Glomerular visceral epithelial cell (primary cell): ENCODE results near the gene RBM4B.

ENCODE experiments used
- DNase-seq: peaks from one replicate; pipeline ENCODE4 v3.0.0-alpha.2; 2016; ENCODE audit errors: extremely low spot score

The RBM4B gene

GRCh38 chr11:66707486-66707885, 29.8 kb upstream of the RBM4B start:
- DNase-seq = no peak

DNA sequence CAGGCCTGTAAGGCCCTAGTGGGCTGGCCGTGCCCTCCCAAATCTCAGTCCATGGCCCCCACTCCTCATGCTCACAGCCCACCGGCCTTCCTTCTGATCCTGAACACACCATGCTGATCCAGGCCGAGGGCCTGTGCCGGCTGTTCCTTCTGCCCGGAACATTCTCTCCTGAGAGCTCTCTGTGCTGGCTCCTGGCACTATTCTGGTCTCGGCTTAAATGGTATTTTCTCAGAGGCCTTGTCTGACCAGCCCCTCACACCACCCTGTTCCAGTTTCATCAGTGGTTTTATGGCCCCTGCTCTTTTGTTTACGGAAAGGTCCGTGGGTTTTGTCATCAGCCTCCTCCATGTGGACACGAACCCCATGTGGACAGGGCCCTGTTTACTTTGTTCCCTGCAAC, 29.3 kb upstream of the RBM4B start:
- DNase-seq = no peak

DNA sequence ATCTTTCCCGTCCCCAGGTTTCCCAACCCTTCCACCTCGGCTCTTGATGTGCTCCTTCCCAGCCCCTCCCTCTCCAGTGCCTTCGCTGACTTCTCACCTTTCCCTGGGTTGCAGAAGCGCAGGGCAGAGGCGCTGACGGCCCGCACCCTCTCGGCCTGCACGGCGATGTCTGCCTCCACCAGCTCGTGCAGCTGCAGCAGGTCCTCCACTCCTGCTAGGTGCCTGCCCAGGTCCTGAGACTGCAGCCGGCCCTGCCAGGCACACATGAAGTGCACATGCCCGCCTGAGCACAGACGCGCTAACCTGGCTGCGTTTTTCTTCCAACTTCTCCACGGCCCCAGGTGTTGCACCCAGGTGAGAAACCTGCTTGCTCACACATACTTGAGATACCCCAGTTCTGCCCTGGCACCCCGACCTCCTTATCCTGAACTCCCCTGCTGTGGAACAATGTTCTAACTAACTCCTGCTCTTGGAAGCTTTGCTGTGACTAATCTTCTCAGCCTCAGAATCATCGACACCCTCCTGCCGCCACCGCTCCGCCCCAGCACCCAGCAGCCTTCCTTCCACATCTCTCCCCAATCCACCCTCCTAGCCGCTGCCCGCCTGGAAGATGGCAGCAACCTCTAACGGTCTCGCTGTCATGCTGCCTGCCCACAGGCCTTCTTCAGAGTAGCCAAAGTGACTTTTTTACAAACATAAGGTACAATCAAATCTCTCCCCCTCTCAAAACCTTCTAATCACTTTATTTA, 28.1 kb upstream of the RBM4B start:
- DNase-seq = no peak

- DNase-seq = no peak
Measured at GRCh38 chr11:66704659-66705360, 27.1 kb upstream of the RBM4B start.

GRCh38 chr11:66701432-66702240, 23.9 kb upstream of the RBM4B start:
- DNase-seq = no peak

DNA sequence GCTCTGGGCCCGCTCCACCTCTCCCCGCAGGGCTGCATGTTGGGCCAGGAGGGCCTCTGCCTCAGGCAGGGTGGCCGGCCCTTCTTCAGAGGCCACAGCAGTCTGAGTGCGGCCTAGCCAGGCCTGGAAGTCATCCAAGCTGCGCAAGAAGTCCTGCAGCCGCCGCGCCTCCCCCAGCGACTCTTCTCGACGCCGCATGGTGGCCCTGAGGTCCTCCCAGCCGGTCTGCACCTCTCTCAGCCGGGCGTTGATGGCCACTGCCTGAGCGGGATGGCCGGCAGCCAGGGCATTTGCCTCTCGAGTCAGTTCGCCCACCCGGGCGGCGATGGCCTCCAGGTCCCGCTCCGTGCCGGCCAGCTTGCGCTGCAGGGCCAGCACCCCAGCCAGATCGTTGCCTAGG, 23.1 kb upstream of the RBM4B start:
- no peak for DNase-seq

GRCh38 chr11:66700337-66700736, 22.6 kb upstream of the RBM4B start:
- DNase-seq = no peak

GRCh38 chr11:66698491-66698890, 20.8 kb upstream of the RBM4B start:
- no peak for DNase-seq

DNA sequence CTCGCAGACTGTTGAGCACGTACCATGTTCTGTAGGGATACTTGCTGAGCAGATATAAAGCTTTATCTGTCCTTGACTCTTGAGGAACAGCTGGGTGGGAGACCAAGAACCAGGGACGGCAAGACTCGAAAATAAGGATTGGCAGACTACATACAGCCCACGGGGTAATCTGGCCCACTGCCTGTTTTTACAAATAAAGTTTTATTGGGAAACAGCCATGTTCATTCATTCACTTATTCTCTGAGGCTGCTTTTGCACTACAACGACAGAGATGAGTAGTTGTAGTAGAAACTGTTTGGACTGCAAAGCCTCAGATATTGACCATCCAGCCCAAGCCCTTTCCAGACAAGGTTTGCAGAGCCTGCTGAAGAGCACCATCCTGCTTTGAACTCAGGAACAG, 20.3 kb upstream of the RBM4B start:
- DNase-seq = no peak

DNA sequence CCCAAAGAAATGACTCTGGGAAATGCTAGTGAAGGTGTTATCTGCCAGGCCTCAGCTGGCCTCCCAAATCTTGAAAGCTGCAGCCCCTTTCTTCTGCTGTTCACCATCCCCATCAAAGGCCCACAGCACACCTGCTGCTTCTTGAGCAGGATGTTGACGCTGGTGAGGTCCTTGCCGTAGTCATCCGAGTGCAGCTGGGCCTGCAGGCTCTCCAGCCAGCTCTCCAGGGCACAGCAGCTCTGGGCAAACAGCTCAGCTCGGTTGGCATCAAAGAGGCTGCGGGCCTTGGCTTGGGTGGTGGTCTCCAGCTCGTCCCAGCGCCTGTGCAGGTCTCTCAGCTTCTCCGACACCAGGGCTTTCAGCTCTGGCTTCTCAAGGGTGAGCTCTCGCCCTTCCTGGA, 18.5 kb upstream of the RBM4B start:
- DNase-seq = no peak

DNA sequence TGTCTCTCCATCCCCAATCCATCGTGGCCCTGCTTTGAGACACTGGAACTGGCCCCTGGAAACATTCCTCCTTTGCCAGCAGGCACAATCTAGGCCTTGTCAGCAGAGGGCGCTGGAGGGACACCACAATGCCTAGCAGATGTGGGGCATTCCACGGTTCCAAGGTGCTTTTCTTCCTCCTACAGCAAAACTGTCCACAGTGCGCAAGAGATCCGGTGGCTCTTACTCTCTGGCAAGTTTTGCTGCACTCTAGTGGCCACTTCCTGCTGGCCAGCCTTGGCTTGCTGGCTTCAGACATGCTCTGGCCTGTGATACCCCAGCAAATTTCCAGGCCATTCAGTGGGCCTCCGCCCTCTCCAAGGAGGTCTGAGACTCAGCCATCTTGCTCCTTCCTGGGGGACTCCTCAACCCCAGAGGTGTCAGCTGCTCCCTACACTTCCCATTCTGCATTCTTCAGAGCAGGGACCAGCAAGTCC, 17.1 kb upstream of the RBM4B start:
- peak; percentile 95 for DNase-seq

- no peak for DNase-seq
Measured at GRCh38 chr11:66694056-66694410, 16.3 kb upstream of the RBM4B start.

GRCh38 chr11:66693356-66694055, 15.8 kb upstream of the RBM4B start:
- DNase-seq = no peak

DNA sequence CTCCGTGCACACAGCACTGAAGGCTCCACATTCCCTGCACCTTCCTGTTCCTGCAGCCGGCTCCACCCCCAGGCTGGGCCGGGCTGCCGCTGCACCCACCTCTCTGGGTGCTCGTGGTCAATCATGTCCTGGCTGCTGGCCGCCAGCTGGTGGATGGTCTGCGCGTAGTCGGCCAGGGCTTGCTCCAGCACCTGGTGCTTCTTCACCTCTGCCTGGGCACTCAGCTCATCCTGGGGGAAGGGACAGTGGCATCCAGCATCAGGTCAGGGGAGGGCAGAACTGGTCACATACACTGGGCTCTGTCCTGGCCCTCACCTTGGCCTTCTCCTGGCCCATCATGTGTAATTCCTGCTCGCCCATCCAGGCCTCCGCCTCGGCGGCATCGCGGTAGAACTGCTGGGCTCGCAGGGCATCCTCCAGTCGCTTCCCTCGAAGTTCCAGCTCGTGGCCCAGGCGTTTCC, 15.2 kb upstream of the RBM4B start:
- no peak for DNase-seq

DNA sequence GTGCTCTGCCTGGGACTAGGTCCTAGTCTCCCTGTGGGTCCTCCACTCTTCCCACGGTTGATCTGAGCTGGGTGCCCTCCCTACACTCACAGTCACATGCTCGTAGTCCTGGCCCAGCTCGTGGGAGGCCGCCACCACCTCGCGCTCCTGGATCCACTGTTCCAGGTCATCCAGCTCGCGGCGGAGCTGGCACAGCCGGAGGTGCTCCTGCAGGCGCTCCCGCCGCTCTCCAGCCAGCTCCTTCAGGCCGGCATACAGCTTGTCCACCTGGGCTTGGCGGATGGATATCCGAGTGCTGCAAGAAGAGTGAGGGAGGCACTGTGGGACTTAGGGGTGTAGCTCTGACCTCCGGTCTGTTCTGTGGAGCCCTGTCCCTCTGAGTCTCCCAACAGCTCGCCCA, 14.8 kb upstream of the RBM4B start:
- DNase-seq = no peak

DNA sequence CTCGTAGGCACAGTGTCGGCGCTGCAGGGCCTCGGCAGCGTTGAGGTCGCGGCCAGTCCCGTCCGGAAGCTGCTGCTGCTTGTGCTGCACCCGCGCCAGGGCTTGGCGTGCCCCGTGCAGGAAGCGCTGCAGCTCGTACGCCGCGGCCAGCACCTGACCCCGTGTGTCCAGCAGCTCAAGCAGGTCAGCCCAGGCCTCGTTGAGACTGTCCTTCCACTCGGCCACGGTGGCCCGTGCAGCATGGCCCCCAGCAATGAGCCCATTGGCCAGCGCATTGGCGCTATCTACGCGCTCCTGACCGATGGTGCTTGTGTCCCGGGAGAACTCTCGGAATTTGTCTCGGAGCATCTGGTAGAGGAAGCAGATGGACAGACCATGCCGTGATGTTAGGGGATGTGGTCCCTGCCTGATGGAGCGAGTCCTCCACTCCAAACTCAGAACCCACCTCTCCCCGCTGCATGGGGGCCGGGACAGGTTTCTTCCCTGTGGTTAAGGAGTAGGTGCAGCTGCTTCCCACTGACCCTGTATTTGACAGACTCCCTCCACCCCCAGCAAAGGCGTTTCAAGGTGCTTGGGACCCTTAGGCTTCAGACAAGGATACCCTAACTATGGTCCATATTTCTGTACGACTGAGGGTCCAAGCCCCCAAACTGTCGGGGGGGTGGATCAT, 13.8 kb upstream of the RBM4B start:
- no peak for DNase-seq

GRCh38 chr11:66689661-66690590, 12.2 kb upstream of the RBM4B start:
- no peak for DNase-seq

- DNase-seq = no peak
Measured at GRCh38 chr11:66688561-66689534, 11.2 kb upstream of the RBM4B start.

- DNase-seq = no peak
Measured at GRCh38 chr11:66687831-66688281, 10.2 kb upstream of the RBM4B start.
